ENCODE data around the gene NKX2-3.

NKX2-3 gene

DNA sequence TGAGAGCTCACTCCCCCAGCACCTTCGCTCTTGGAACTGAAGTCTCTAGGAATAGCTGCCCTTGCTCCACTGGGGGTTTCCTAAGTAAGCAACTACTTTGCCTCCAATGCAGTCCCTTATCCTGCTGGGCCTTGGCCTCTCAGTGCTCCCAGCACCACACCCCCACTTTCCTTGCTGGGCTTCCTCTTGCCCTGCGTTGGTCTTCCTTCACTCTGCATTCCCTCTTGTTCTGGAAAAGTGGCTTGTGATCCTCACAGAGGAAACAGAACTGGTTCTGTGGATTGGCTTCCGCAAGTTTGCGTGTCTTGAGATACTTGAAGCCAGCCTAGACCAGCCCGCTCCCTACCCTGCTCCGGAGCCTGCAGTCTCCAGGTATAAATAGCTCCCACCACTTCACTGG, 6.4 kb downstream of the NKX2-3 start:
- no peak for DNase-seq

- DNase-seq = no peak
Observed at GRCh38 chr10:99539820-99540219, 7.1 kb downstream of the NKX2-3 start.

DNA sequence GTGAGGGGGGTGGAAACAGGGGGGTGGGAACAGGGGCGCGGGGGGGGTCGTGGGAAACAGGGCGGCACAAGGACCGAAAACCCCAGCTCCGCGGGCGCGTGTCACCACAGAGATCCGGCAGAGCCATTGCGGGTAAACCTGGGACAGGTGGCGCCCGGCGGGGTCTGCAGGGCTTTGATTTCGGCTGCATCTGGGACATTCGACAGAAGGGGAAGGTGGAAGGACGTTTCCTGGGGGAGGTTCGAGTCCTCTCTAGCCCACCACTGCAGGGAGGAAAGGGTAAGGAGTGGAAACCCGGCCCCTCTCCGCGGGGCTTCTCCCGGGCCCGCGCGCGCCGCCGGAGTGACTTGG, 7.5 kb downstream of the NKX2-3 start:
- no peak for DNase-seq

GRCh38 chr10:99540657-99541531, 8.2 kb downstream of the NKX2-3 start:
- no peak for DNase-seq

- DNase-seq = no peak
Observed at GRCh38 chr10:99544322-99544721, 11.6 kb downstream of the NKX2-3 start.

GRCh38 chr10:99548041-99548530, 15.3 kb downstream of the NKX2-3 start:
- DNase-seq = no peak

GRCh38 chr10:99551158-99551557, 18.4 kb downstream of the NKX2-3 start:
- no peak for DNase-seq

- DNase-seq = no peak
Observed at GRCh38 chr10:99551616-99552015, 18.9 kb downstream of the NKX2-3 start.

DNA sequence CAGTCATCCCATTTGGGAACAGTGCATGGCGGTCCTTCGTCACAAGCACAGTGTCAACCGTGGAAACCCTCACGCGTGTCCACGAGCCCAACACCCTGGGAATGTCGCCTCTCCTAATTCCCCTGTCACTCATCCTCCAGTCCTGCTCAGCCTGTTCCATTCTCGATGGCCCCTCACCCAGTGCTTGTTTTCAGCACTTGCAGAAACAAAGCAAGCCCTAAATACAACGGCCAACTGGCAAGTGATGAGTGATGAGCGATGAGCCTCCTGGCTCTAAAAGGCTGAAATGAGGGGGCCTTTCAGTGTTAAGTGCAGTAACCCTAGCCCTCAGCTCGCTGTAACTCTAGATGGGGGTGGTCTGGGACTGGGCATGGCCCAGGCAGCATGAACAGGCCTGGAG, 22.6 kb downstream of the NKX2-3 start:
- no peak for DNase-seq

DNA sequence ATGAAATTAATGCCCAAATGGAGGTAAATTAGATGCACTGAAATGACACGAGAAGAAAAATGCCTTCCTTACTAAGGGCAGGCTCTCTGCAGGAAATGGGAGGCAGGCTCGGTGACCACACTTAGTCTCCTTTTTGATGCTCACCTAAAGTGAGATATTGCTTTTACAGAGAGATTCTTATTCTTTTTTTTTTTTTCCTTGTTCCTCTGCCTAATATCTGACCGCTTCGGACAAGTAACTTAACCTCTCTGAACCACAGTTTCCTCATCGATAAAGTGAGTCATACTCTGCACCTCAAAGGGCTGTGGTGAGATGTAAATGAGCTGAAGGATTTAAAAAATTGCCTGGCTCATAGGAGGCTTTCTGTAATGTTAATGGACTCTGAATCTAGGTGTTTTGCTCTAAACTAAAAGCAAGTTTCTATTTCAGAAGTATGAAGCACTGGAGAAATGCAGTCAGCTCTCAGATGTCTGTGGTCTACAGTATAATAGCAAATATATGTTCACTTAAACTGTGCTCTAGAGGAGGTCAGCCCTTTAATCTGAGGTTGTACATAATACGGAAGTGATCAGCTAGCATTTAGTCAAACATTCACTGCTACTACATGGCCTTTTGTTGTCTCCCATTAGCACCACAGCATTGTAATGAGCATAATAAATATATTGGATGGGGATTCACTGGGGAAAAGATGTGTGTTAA, 23.2 kb downstream of the NKX2-3 start:
- no peak for DNase-seq

DNA sequence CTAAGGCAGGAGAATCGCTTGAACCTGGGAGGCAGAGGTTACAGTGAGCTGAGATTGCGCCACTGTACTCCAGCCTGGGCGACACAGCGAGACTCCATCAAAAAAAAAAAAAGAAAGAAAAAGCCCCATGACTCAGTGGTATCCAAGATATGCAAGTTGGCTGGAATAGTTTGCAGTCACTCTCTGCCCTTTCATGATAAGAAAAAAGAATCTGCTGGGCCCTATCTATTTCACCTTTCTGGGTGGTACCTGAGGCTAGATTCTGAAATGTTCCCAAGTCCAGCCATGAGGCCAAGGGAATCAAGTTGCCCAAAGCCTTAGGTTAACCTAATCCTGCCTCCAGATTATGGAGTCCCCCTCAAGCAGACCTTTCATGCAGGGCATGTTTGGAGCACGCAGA, 24.3 kb downstream of the NKX2-3 start:
- DNase-seq = no peak

GRCh38 chr10:99558708-99559107, 26.0 kb downstream of the NKX2-3 start:
- DNase-seq = no peak

DNA sequence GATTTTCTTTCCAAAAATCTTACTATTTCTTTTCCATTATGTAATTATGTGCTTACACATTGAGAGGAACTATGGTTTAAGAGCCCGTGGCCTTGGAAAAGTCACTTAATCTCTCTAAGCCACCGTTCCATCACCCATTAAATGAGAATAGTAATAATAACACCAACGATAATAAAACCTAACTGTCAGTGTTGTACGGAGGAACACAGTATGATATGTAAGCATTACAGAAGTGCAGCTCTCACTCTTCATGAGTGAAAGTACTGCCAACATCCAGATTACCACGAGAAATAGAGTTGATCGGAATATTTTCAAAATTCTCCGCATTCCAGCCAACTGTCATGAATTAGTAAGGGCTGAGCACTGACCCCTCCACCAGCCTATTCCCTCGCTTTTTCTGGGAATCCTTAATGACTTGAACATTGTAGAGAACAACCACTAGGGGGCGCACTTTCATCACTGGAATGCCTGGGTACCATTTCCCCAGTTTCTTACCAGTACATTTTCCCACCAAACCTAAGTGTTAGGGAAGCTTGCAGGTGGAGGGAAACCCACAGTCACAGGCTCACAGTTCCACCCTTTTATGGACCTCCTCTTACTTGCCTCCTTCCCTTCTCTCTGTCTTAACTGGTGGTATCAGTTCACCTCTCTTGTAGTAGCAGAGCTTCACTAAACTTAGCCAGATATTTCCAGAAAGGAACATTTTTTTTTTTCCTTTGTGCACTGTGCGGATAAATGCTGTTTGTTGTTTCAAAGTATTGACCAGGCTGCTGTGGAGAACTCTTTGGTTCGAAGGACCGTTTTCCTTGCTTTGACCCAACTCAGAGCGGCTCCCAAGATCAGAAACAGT, 27.8 kb downstream of the NKX2-3 start:
- no peak for DNase-seq

DNA sequence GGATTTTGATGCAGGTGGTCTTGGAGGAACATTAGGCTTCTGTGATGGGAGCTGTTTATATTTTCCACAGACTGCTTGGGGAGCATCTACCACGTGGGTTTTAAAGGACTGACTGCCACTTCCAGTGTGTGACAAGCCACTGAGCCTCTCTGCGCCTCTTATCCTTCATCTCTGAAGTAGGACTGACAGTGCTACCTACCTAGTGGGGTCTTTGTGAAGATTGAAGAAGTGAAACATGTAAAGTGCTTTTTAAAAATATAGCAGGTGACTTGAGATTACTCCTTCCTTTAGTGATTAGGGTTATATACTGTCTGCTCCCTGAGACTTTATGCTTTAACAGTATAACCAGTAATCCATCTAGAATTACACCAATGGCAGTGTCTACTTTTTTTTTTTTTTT, 29.9 kb downstream of the NKX2-3 start:
- no peak for DNase-seq

DNA sequence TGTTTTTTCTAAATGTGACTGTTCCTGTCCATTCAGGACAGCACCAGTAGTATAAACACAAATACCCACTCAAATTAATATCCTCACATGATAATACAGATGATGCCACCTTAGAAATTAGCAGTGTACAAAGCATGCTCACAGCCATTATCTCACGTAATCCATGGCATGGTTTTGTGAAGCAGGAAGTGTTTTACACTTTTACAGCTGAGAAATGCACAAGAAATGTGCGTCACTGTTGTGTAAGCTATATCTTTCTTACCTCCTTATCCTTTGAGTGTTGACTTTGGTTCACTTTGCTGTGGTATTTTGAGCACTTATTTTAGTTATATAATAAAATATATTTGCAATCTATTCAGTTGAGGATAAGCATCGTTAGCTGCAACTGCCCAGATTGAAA, 31.6 kb downstream of the NKX2-3 start:
- no peak for DNase-seq

GRCh38 chr10:99565166-99565565, 32.4 kb downstream of the NKX2-3 start:
- DNase-seq = no peak

DNA sequence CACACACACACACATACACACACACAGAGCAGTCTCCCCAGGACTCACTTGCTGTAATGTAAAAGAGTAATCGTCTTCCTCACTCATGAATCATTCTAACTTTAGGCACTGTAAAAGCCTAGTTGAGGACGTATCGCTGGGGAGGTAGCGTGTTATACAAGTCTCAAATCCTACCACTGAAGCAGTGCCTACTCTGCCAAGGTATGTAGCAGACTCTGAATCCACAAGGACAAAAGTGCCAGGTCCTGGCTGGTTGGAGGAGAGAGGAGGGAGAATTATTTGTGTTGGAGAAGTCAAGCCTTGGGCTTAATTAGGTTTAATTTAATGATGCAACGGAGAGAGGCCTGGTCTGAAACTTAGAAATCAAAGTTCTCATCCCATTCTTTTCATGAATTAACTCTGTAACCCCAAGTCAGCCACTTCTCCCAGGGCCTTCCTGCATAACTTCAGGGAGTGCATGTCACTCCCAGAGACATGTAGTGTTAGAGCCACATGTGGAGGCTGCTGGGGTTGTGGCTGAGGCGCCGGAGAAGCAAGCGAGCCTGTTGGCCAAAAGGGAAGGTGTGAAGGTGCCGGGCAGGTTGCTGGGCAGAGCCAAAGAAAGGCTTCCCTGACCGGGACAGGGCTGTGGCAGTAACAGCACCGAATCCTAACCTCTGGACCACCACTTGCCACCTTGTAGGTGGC, 36.7 kb downstream of the NKX2-3 start:
- no peak for DNase-seq

DNA sequence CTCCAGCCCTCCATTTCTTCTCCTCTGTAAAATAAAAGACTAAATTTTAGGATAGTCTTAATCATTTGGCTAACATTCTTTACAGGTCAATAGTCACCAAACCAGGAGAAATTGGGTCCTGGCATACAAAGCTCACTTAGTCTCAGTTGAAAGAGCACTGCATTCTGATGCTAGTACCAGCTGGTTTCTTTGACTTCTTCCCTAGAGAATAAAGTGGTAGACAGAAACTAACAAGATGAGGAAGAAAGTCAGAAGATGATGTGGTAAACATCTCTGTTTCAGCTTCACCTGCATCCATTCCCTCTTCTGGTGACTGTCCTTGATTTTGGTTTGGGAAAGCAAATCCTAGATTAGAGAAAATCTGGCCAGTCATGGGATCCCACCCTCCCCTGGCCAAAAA, 37.2 kb downstream of the NKX2-3 start:
- no peak for DNase-seq

- DNase-seq = no peak
Observed at GRCh38 chr10:99571816-99572215, 39.1 kb downstream of the NKX2-3 start.

DNA sequence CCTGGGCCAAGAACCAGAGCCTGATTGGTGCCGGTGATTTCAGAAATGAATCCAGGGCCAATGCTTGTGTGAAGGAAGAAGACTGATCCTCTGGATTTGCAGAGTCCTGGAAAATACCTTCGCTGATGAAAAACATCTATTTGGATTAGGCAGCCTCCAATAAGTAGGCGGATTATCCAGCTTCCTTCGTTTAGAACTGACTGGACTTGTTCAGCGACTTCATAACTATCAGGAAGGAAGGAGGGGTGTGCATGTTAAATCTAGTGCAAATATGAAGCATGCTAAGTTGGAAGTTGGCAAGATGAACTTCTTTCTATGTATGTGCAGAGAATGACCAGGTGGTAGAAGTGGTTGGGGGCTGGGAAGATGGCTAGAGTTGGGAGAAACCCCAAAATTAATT, 41.0 kb downstream of the NKX2-3 start:
- DNase-seq = no peak

DNA sequence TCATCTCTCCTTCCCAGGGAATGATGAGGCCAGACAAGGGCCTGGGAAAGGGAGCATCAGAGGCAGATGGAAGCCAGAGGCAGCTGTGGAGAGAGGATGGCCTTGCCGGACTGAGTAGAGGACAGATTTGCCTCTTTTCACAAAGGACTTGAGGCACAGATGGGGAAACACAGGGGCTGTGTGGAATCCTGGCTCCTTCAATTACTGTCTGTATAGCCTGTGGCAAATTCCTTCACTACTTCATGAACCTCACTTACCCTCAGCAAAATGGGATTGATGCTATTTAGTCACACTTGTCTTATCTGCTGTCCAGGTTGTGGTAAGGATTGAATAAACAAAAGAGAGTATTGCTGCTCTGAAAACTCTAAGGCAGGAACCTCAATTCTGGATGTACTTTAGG, 47.2 kb downstream of the NKX2-3 start:
- DNase-seq = no peak

GRCh38 chr10:99582255-99582770, 49.6 kb downstream of the NKX2-3 start:
- DNase-seq = no peak

GRCh38 chr10:99583687-99584086, 50.9 kb downstream of the NKX2-3 start:
- no peak for DNase-seq

All from NCI-H2081 treated with DMSO at 0.1 percent for 48 hours (cell line).